ENCODE measurements around the gene AIFM3.

AIFM3 gene

DNA sequence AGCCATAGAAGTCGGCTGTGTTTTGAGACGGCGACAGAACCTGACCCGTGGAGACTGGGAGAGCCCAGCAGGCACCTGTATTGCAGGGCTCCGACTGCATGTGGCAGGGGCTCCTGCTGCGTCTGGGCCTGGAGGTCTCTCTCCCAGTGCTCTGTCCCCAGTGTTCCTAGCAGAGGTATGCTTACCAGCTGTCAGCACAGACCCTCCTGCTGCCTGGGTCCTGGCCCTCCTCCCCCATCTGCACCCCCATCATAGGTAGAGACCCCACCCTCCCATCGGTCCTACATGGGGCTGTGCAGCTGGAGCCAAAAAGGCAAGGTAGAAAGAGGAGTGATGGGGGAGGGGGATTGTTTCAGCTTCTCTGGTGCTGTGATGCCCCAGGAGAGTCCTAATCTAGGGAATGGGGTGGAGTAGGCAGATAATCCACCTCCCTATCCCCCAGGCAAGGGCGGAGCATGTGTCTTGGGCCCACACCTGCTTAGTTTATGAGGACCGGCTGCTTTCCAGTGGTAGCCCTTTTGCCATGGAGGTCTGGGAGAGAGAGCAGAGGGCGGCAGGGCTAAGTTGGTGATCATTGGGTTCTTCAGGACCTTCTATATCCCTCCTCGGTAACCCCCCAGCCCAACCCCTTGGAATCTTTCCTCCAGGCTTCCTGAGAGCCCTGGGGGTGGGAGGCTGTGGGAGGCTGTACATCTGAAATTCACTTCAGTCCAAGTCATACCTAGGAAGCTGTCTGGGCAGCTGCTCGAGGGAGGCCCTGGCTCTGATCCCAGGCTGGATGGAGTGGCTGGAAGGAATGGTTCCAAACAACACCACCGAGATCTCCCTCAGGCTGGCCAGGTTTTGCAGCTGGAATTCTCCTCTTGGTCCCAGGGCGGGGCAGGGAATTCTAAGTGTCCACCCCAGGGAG, 60.0 kb downstream of the AIFM3 start:
- H3K79me2 ChIP-seq (ENCODE audit: control insufficient read depth, low read length), result no peaks in the 10 kb centered on the region

DNA sequence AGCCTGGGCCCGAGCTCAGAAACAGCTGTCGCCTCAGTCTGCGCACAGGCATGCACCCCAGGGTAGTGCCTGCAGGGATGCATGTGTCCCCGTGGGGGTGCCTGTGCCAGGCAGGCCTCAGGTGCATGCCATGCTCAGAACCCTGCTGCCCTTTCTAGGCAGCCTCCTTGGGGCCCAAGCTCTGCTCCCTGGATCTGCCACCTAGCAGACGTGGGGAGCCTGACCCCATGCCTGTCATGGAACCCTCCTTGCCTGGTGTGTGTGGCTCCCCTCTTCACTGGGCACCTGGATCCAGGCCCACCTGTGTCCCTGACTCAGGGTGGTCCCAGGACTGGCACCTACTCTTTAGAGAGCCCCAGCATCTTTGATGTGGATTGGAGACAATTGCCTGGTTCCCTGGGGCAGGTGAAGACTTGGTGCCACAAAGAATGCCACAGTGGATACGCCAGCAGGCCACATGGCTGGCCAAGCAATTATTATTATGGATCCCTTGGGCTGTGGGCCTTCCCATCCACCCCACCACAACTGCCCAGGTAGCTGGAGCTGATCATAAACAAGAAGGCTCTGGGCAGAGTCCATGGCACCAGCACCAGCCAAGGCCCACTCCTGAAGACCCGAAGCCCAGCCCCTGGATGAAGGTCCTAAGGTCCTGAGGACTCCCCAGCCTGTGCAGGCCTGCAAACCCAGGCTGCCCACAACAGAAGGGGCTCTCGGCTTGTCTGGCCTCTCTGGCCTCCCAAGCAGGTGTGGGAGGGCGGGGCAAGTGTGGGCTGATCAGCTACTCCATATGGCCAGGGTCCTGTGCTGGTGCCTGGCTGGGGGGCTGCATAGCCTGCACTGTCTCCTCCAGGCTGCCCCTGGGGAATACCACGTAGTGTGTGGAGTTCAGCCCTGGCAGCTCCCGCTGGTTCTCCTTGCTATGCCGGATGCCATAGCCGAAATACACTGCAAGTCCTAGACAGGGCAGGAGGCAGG, 61.5 kb downstream of the AIFM3 start:
- H3F3A ChIP-seq (ENCODE audit: control insufficient read depth, insufficient read depth), result no peaks in the 10 kb centered on the region
- H3K79me2 ChIP-seq (ENCODE audit: control insufficient read depth, low read length), result no peaks in the 10 kb centered on the region
- H4K20me1 ChIP-seq (ENCODE audit: control insufficient read depth, insufficient read depth, low read depth, low read length), result no peaks in the 10 kb centered on the region
- no peak overlapping the region for H3K27ac ChIP-seq (ENCODE audit: low read depth, low read length)
- no peaks in the 10 kb centered on the region; the same call in 1 of the 2 replicates for H3K27me3 ChIP-seq (ENCODE audit: control insufficient read depth, low read length)
- H3K9me2 ChIP-seq (replicated peaks; ENCODE audit: control insufficient read depth, low read length), result no peaks in the 10 kb centered on the region
- H3K36me3 ChIP-seq (ENCODE audit: control insufficient read depth, low read length), result no peaks in the 10 kb centered on the region
- TF ChIP-seq, protein P1, sequence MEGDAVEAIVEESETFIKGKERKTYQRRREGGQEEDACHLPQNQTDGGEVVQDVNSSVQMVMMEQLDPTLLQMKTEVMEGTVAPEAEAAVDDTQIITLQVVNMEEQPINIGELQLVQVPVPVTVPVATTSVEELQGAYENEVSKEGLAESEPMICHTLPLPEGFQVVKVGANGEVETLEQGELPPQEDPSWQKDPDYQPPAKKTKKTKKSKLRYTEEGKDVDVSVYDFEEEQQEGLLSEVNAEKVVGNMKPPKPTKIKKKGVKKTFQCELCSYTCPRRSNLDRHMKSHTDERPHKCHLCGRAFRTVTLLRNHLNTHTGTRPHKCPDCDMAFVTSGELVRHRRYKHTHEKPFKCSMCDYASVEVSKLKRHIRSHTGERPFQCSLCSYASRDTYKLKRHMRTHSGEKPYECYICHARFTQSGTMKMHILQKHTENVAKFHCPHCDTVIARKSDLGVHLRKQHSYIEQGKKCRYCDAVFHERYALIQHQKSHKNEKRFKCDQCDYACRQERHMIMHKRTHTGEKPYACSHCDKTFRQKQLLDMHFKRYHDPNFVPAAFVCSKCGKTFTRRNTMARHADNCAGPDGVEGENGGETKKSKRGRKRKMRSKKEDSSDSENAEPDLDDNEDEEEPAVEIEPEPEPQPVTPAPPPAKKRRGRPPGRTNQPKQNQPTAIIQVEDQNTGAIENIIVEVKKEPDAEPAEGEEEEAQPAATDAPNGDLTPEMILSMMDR (IDR thresholded peaks at IDR 0.05; ENCODE audit: low read depth, low read length, poor library complexity, severe bottlenecking), result no peak
- TF ChIP-seq EZH2phosphoT487 (IDR thresholded peaks at IDR 0.05; ENCODE audit: borderline replicate concordance, low read length), result no peak
- no peak overlapping the region for H3K4me3 ChIP-seq (ENCODE audit: low read length)
- no peak overlapping the region for H3K4me2 ChIP-seq (ENCODE audit: low read length)
- H3K4me1 ChIP-seq (ENCODE audit: control insufficient read depth, low read length), result peaks cover 2% of the 10 kb centered on the region; the same call in 1 of the 2 replicates
- no peaks in the 10 kb centered on the region for H3K9me3 ChIP-seq (ENCODE audit: control insufficient read depth, insufficient read depth, low read length)

More for the DNA sequence above, 60.0 kb downstream of the AIFM3 start:
- Histone ChIP-seq H3F3A (ENCODE audit: control insufficient read depth, insufficient read depth) (no peaks in the 10 kb centered on the region), H3K4me3 (ENCODE audit: low read length) (no peak overlapping the region), H3K4me2 (ENCODE audit: low read length) (no peak overlapping the region), H3K9me3 (ENCODE audit: control insufficient read depth, insufficient read depth, low read length) (no peaks in the 10 kb centered on the region), H3K27ac (ENCODE audit: low read depth, low read length) (no peak overlapping the region), H4K20me1 (ENCODE audit: control insufficient read depth, insufficient read depth, low read depth, low read length) (no peaks in the 10 kb centered on the region), H3K27me3 (ENCODE audit: control insufficient read depth, low read length) (no peaks in the 10 kb centered on the region), H3K4me1 (ENCODE audit: control insufficient read depth, low read length) (peaks cover 2% of the 10 kb centered on the region; the same call in 1 of the 2 replicates), H3K36me3 (ENCODE audit: control insufficient read depth, low read length) (no peaks in the 10 kb centered on the region), H3K9me2 (replicated peaks; ENCODE audit: control insufficient read depth, low read length) (no peaks in the 10 kb centered on the region)
- TF ChIP-seq, protein P1 (IDR thresholded peaks at IDR 0.05; ENCODE audit: low read depth, low read length, poor library complexity, severe bottlenecking), result no peak
- TF ChIP-seq EZH2phosphoT487 (IDR thresholded peaks at IDR 0.05; ENCODE audit: borderline replicate concordance, low read length), result no peak

DNA sequence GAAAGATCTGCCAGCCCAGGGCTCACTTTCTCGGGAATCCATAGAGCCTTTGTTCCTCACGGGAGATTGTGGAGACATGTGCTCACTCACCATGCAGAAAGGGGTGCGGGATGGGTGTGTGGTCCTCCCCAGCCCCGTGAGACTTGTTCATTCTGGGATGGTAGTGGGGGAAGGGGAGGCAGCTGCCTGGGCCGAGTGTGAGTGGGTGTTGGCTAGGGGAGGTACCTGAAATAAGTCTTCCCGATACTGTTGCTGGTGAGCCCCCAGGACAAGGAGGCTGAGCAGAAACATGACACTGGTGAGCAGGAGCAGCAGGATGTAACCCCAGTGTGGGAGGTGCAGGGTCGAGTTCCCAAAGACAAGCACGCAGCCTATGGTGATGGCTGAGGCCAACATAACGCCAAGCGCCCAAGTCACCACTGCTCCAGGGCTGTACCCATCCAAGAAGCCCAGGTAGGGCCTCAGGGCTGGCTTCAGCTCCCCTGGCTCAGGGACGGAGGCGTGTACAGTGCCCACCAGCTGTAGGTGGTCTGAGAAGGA, 62.5 kb downstream of the AIFM3 start:
- TF ChIP-seq, protein P1 (IDR thresholded peaks at IDR 0.05; ENCODE audit: low read depth, low read length, poor library complexity, severe bottlenecking), result no peak
- no peak for TF ChIP-seq EZH2phosphoT487 (IDR thresholded peaks at IDR 0.05; ENCODE audit: borderline replicate concordance, low read length)
- H3K9me2 ChIP-seq (replicated peaks; ENCODE audit: control insufficient read depth, low read length), result no peaks in the 10 kb centered on the region
- H4K20me1 ChIP-seq (ENCODE audit: control insufficient read depth, insufficient read depth, low read depth, low read length), result no peaks in the 10 kb centered on the region

More for the DNA sequence above, 62.5 kb downstream of the AIFM3 start:
- Histone ChIP-seq H3K4me2 (ENCODE audit: low read length) (no peak overlapping the region), H3K79me2 (ENCODE audit: control insufficient read depth, low read length) (no peaks in the 10 kb centered on the region), H3K9me3 (ENCODE audit: control insufficient read depth, insufficient read depth, low read length) (no peaks in the 10 kb centered on the region), H3F3A (ENCODE audit: control insufficient read depth, insufficient read depth) (no peaks in the 10 kb centered on the region), H3K4me1 (ENCODE audit: control insufficient read depth, low read length) (peaks cover 2% of the 10 kb centered on the region; the same call in 1 of the 2 replicates), H3K36me3 (ENCODE audit: control insufficient read depth, low read length) (no peaks in the 10 kb centered on the region), H3K27me3 (ENCODE audit: control insufficient read depth, low read length) (no peaks in the 10 kb centered on the region; the same call in none of the 2 replicates), H3K27ac (ENCODE audit: low read depth, low read length) (no peak overlapping the region), H3K4me3 (ENCODE audit: low read length) (no peak overlapping the region)
